Activated CD4-positive, alpha-beta T cell treated with anti-CD3 and anti-CD28 coated beads, Interleukin-2, Interleukin-6, amounts not matched to agents 100 ng/mL and 50 ng/mL, durations not matched to agents 16 hours and 8 hours (primary cell): ENCODE measurements around the gene FRAT2.
"Not testable (repeated sequence)": the region's sequence is repeated elsewhere in the genome, so short reads cannot be mapped to it uniquely, and the experiment has no call there.

Experiments
- DNase-seq: peaks from one replicate; pipeline ENCODE4 v3.0.0-alpha.2; 2020

Gene FRAT2

DNA sequence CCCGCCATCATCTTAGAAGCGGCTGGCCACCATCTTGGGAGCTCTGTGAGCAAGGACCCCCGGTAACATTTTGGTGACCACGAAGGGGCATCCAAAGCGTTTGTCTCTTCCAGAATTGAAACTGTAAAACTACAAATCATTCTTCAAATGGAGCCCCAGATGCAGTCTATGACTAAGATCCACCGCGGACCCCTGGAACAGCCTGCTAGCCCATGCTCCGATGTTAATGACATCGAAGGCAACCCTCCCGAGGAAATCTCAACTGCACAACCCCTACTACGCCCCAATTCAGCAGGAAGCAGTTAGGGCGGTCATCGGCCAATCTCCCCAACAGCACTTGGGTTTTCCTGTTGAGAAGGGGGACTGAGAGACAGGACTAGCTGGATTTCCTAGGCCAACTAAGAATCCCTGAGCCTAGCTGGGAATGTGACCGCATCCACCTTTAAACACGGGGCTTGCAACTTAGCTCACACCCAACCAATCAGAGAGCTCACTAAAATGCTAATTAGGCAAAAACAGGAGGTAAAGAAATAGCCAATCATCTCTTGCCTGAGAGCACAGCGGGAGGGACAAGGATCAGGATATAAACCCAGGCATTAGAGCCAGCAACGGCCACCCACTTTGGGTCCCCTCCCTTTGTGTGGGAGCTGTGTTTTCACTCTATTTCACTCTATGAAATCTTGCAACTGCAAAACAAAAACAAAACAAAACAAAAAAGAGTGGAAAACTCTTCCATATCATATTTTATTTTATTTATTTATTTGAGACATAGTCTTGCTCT is 43.8 kb downstream of the FRAT2 start:
- DNase-seq = not testable (repeated sequence)

GRCh38 chr10:97290076-97290475 is 44.5 kb downstream of the FRAT2 start:
- not testable (repeated sequence) for DNase-seq
